ENCODE measurements around the gene BCL7C. TPM values are rescaled to one million over a fixed set of nuclear protein-coding genes. Genes with fewer than 3 reads are reported as not detected.
"Not testable (repeated sequence)": the region's sequence is repeated elsewhere in the genome, so short reads cannot be mapped to it uniquely, and the experiment has no call there.

Gene BCL7C
- total RNA-seq, 1 experiment from 2014 or later, result 28.3 TPM

GRCh38 chr16:30866031-30866430 is 27.8 kb downstream of the BCL7C start:
- DNase-seq (ENCODE audit: low spot score), result no peak

DNA sequence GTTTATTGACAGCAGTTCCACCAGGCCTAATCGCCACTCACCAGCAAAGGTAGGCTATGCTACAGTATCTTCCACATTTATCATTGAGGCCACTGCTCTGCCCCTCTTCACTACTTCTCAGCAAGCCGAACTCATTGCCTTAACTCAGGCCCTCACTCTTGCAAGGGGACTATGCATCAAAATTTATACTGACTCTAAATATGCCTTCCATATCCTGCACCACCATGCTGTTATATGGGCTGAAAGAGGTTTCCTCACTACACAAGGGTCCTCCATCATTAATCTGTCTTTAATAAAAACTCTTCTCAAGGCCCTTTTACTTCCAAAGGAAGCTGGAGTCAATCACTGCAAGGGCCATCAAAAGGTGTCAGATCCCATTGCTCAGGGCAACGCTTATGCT is 30.7 kb downstream of the BCL7C start:
- not testable (repeated sequence) for DNase-seq (ENCODE audit: low spot score)

GRCh38 chr16:30860729-30861128 is 33.1 kb downstream of the BCL7C start:
- not testable (repeated sequence) for DNase-seq (ENCODE audit: low spot score)

- DNase-seq (ENCODE audit: low spot score), result peak; percentile 3
Measured at GRCh38 chr16:30858829-30859423, 35.0 kb downstream of the BCL7C start.

DNA sequence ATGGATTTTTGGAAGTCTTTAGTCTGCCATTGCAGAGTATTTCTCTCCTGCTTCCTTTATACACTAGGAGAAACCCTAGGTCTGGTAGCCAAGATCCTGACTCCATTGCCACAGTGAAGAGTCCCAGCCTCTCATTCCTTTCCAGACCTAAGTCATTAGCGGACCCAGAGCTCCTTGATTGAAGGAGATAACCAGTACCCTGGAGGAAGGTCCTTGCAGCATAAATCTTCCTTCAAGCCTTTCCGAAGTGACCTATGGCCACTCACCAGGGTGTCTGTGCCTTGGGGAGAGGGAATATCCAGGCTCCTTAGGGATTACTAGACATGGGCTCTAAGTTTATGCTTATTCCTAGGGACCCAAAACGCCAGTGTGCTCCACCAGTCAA is 35.8 kb downstream of the BCL7C start:
- no peak for DNase-seq (ENCODE audit: low spot score)

DNA sequence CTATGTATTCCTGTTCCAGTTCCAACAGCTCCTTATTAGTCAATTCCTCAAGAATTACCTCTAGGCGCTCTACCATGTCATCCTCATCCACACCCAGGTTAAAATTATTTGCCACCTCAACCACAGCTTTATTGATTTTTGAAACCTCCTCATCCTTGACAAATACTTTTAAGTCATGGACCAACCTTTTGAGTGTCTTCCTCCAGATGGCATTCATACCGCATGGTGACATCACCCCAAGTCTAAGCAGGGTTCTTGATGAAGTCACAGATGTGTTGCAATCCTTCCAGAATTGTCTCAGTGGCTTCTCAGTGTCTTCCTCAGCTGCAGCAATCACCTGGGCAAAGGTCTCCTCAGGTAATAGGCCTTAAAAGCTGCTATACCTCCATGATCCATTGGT is 40.1 kb downstream of the BCL7C start:
- no peak for DNase-seq (ENCODE audit: low spot score)

DNA sequence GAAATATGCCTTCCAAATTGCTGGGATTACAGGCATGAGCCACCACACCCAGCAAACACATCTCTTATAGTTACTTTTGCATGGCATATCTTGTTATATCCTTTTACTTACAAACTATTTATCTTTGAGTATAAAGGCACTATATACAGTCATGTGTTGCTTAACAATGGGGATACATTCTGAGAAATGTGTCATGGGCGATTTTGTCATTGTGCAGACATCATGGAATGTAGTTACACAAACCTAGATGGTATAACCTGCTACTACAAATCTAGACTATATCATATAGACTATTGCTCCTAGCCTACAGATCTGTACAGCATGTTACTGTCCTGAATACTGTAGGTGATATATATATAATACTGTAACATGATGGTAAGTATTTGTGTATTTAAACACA is 43.6 kb downstream of the BCL7C start:
- no peak for DNase-seq (ENCODE audit: low spot score)

GRCh38 chr16:30846649-30847402 is 47.1 kb downstream of the BCL7C start:
- no peak for DNase-seq (ENCODE audit: low spot score)

- DNase-seq (ENCODE audit: low spot score), result peak; percentile 80
Measured at GRCh38 chr16:30844671-30845449, 49.0 kb downstream of the BCL7C start.

DNA sequence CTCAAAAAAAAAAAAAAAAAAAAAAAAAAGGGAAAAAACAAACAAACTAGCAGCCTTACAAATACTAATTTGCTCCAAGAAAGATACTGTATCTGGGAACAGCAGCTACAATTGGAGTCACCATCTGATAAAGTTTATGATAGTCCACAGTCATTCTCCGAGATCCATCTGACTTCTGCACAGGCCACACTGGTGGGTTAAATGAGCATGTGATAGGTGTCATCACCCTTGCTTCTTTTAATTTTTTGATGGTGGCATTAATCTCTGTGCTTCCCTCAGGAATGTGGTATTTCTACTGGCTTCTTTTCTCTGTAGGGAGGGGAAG is 49.6 kb downstream of the BCL7C start:
- DNase-seq (ENCODE audit: low spot score), result no peak

DNA sequence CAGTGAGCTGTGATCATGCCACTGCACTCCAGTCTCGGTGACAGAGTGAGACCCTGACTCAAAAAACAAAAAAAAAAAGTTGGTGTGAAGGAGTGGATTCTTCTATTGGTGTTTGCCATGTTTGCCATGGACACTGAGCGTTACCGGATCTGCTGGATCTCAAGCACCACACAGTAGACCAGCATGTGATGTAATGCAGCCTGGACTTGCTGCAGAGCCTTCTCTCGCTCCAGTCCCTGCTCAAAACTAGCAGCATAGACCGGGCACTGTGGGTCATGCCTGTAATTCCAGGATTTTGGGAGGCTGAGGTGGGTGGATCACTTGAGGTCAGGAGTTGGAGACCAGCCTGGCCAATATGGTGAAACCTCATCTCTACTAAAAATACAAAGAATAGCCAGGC is 50.4 kb downstream of the BCL7C start:
- DNase-seq (ENCODE audit: low spot score), result no peak

GRCh38 chr16:30842971-30843370 is 50.9 kb downstream of the BCL7C start:
- DNase-seq (ENCODE audit: low spot score), result no peak

DNA sequence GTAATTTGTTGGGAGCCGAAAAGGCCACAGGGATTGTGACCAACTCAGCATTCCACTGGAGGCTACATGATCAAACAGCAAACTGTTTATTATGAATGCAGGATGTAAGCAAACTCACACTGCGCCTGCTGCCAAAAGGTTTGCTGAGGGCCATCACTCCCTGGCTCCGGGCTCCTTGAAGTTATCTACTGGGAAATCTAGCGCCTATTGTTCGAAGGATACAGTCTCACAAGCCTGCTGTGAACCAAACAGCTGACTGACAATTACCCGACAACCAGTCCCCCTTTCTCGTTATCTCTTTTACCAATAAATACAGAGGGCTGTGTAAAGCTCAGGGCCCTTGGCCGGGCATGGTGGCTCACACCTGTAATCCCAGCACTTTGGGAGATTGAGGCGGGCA is 52.5 kb downstream of the BCL7C start:
- no peak for DNase-seq (ENCODE audit: low spot score)

DNA sequence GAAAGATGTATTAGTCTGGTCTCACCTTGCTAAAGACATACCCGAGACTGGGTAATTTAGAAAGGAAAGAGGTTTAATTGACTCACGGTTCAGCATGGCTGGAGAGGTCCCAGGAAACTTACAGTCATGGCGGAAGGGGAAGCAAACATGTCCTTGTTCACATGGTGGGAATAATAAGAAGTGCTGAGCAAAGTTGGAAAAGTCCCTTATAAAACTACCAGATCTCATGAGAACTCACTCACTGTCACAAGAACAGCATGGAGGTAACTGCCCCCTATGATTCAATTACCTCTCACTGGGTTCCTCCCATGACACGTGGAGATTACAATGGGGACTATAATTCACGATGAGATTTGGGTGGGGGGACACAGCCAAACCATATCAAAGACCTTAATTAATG is 53.3 kb downstream of the BCL7C start:
- DNase-seq (ENCODE audit: low spot score), result no peak

DNA sequence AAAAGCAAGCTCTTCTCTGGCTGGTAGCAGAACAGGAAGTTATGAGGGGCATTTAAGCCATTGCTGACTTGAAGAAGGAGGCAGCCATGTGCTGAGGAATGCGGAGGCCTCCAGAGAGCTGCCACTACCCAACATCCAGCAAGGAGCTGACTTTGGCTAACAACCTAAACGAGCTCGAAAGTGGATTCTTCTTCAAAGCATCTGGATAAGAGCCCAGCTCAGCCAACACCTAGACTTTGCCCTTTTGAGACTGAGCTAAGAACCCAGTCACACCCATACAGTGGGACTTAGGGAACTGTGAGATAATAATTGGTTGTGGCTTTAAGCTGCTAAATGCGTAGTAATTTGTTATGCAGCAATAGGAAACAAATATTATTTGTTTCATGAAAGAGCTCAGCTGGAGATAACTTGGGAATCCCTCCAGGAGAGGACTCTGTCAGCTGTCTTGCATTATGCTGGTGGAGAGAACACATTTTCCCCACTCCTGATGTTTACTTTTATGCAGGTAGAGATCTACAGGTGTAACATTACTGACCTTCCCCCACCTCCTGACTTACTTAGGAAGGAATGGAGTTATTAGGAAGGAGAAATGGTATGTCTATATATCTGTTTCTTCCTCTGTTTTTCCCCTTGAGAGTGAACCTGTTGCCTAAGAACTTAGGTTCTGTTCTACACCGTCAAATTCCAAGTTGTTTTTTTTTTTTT is 54.2 kb downstream of the BCL7C start:
- DNase-seq (ENCODE audit: low spot score), result peak; percentile 43

DNA sequence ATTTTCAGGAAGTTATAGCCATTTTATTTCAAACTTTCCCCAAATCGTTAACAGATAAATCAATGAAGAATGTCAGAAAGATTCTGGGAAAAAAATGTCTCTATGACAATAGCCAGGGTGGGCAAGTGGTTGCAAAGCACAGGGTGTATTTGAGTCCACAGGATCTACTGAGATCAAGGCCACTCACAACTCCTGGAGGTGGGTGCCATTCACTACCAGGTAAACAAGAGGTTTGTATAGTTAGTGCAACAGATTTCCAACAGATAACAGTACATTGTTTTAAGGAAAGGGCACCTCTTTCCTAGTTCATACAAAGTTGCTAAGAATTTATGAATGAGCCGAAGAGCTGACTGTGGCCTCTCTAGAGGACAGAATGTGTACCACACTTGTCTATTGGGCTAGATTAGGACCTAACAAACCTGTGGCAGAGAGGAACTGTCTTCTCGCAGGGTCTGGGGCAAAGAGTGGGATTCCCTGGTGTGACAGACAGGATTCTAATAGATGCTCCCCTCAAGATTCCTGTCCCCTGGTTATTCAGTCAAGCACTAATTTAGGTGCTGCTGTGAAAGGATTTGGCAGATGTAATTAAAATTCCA is 54.9 kb downstream of the BCL7C start:
- DNase-seq (ENCODE audit: low spot score), result peak; percentile 26

DNA sequence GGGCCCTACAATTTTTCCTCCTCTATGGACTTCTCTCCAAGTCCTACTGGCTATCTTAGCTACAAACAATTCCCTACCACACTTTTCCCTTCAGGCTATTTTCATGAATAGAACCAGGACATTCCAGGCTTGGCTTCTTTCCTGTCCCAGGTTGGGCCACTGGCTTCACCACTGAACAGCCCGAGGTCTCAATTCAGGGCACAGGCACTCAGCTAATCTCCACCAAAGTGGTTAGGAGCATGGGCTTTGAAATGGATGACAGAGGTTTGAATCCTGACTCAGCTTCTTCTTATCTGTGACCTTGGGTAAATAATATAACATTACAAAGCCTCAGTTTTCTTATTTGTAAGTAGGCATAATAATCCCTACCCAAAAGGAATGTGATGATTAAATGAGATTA is 56.0 kb downstream of the BCL7C start:
- DNase-seq (ENCODE audit: low spot score), result no peak

Small RNA genes lying within 50 kb of the gene (small RNA-seq; reads per million reads assigned to genes)
- gene MIR4519 (not detected), gene MIR762 (not detected)

Other genes starting within 250 kb of the BCL7C start
- 20.8 and 22.9 TPM in 2 replicates for gene PRR14, start 243.1 kb downstream of the BCL7C start, total RNA-seq (2014; rRNA removed; shearing (Covaris generic))
- gene FBRS, start 235.6 kb downstream of the BCL7C start, total RNA-seq (2014; rRNA removed; shearing (Covaris generic)), result 33.6 and 38.0 TPM in 2 replicates
- gene SRCAP, start 194.9 kb downstream of the BCL7C start, total RNA-seq (2014; rRNA removed; shearing (Covaris generic)), result 33.2 and 46.2 TPM in 2 replicates
- gene PHKG2, start 145.7 kb downstream of the BCL7C start, total RNA-seq (2014; rRNA removed; shearing (Covaris generic)), result 58.3 and 69.5 TPM in 2 replicates
- gene CFAP119, start 132.0 kb downstream of the BCL7C start, total RNA-seq (2014; rRNA removed; shearing (Covaris generic)), result 13.5 and 23.4 TPM in 2 replicates
- gene RNF40, start 131.8 kb downstream of the BCL7C start, total RNA-seq (2014; rRNA removed; shearing (Covaris generic)), result 99.7 and 109 TPM in 2 replicates
- gene ZNF629, start 106.9 kb downstream of the BCL7C start, total RNA-seq (2014; rRNA removed; shearing (Covaris generic)), result 19.8 and 21.3 TPM in 2 replicates
- not detected in 2 replicates for gene CTF1, start 2.5 kb upstream of the BCL7C start, total RNA-seq (2014; rRNA removed; shearing (Covaris generic))
- 42.6 and 43.3 TPM in 2 replicates for gene FBXL19, start 29.5 kb upstream of the BCL7C start, total RNA-seq (2014; rRNA removed; shearing (Covaris generic))
- gene ORAI3, start 55.0 kb upstream of the BCL7C start, total RNA-seq (2014; rRNA removed; shearing (Covaris generic)), result 16.9 and 22.9 TPM in 2 replicates
- 7.7 and 9.8 TPM in 2 replicates for gene SETD1A, start 63.7 kb upstream of the BCL7C start, total RNA-seq (2014; rRNA removed; shearing (Covaris generic))
- gene HSD3B7, start 91.1 kb upstream of the BCL7C start, total RNA-seq (2014; rRNA removed; shearing (Covaris generic)), result 24.7 and 28.9 TPM in 2 replicates
- gene STX1B, start 116.6 kb upstream of the BCL7C start, total RNA-seq (2014; rRNA removed; shearing (Covaris generic)), result not detected in 2 replicates
- 17.1 and 17.9 TPM in 2 replicates for gene STX4, start 139.5 kb upstream of the BCL7C start, total RNA-seq (2014; rRNA removed; shearing (Covaris generic))
- gene ZNF668, start 180.2 kb upstream of the BCL7C start, total RNA-seq (2014; rRNA removed; shearing (Covaris generic)), result 21.6 and 29.8 TPM in 2 replicates
- gene ZNF646, start 180.3 kb upstream of the BCL7C start, total RNA-seq (2014; rRNA removed; shearing (Covaris generic)), result 18.4 and 22.0 TPM in 2 replicates
- 1.3 and 3.7 TPM in 2 replicates for gene PRSS53, start 194.9 kb upstream of the BCL7C start, total RNA-seq (2014; rRNA removed; shearing (Covaris generic))
- 72.3 and 74.4 TPM in 2 replicates for gene VKORC1, start 200.7 kb upstream of the BCL7C start, total RNA-seq (2014; rRNA removed; shearing (Covaris generic))
- 53.2 and 56.3 TPM in 2 replicates for gene BCKDK, start 214.3 kb upstream of the BCL7C start, total RNA-seq (2014; rRNA removed; shearing (Covaris generic))
- gene KAT8, start 223.6 kb upstream of the BCL7C start, total RNA-seq (2014; rRNA removed; shearing (Covaris generic)), result 50.1 and 55.7 TPM in 2 replicates
- 116 and 128 TPM in 2 replicates for gene PRSS8, start 241.7 kb upstream of the BCL7C start, total RNA-seq (2014; rRNA removed; shearing (Covaris generic))